Measurements from ENCODE around the gene ESRRA. TPM values are rescaled to one million over a fixed set of nuclear protein-coding genes. Genes with fewer than 3 reads are reported as not detected.

The ESRRA gene
- total and polyA plus RNA-seq, 9 of the 15 experiments (the other 6 are each of a cell fraction or from before 2014, with no cell fraction given) = 0.27 to 89.7 (median 23.7) TPM

DNA sequence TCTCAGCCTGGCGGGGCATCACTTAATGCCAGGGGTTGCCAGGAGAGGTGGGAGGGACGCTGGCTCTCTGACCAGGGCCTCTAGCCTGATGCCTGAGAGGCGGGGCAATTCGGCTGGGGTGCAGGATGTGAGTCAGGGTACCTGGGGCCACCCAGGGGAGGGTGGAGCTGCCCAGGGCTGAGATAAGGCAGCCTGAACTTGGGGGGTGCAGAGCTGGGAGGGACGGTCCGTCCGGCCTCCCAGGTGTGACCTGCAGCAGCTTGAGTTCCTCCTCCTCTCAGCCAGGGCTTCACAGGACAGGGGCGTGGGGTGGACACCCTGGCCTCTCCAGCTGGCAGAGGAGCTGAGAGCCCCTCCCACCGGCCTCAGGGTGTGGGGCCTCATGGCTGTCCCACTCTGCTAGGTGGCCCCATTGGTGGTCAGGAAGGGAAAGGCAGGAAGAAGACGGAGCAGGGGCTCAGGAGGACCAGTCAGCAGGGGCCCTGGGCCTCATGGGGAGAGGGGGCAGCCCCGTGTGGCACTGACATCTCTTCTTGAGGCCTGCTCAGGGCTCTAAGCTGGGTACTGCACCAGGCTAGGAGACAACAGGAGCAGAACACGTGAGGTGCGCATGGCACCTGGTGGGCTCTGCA lies 52.7 kb downstream of the ESRRA start (continued):
- no peak for TF ChIP-seq CBX1 (IDR thresholded peaks at IDR 0.05; ENCODE audit: low read depth)
- TF ChIP-seq CBX3 (IDR thresholded peaks at IDR 0.05; ENCODE audit: borderline replicate concordance in 1 of 2, low read length in 2 of 2) = no peak
- no peak for TF ChIP-seq ZNF239 (CRISPR knock-in tag; IDR thresholded peaks at IDR 0.05)
- TF ChIP-seq, protein P1, sequence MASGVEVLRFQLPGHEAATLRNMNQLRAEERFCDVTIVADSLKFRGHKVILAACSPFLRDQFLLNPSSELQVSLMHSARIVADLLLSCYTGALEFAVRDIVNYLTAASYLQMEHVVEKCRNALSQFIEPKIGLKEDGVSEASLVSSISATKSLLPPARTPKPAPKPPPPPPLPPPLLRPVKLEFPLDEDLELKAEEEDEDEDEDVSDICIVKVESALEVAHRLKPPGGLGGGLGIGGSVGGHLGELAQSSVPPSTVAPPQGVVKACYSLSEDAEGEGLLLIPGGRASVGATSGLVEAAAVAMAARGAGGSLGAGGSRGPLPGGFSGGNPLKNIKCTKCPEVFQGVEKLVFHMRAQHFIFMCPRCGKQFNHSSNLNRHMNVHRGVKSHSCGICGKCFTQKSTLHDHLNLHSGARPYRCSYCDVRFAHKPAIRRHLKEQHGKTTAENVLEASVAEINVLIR (CRISPR knock-in tag; IDR thresholded peaks at IDR 0.05) = no peak
- 0 out of 2 replicates have a peak, but pooled peaks have one; percentile 25 for TF ChIP-seq ZNF12 (CRISPR knock-in tag; IDR thresholded peaks at IDR 0.05)
- peak; percentile 60 for TF ChIP-seq VEZF1 (CRISPR knock-in tag; IDR thresholded peaks at IDR 0.05)
- TF ChIP-seq ZNF707 (CRISPR knock-in tag; conservative IDR thresholded peaks at IDR 0.05) = no peak
- TF ChIP-seq ZKSCAN3 (CRISPR knock-in tag; IDR thresholded peaks at IDR 0.05) = no peak
- TF ChIP-seq ZNF311 (CRISPR knock-in tag; IDR thresholded peaks at IDR 0.05) = no peak
- TF ChIP-seq GABPB1 (CRISPR knock-in tag; IDR thresholded peaks at IDR 0.05) = no peak
- TF ChIP-seq PCBP1 (IDR thresholded peaks at IDR 0.05; ENCODE audit: low read depth, low read length, poor library complexity, severe bottlenecking) = no peak
- no peak for TF ChIP-seq C11orf30 (IDR thresholded peaks at IDR 0.05; ENCODE audit: low read depth)
- TF ChIP-seq ZNF584 (CRISPR knock-in tag; IDR thresholded peaks at IDR 0.05; ENCODE audit: low read depth) = peak; percentile 22; the same call in 1 of the 2 replicates
- TF ChIP-seq, protein P2, sequence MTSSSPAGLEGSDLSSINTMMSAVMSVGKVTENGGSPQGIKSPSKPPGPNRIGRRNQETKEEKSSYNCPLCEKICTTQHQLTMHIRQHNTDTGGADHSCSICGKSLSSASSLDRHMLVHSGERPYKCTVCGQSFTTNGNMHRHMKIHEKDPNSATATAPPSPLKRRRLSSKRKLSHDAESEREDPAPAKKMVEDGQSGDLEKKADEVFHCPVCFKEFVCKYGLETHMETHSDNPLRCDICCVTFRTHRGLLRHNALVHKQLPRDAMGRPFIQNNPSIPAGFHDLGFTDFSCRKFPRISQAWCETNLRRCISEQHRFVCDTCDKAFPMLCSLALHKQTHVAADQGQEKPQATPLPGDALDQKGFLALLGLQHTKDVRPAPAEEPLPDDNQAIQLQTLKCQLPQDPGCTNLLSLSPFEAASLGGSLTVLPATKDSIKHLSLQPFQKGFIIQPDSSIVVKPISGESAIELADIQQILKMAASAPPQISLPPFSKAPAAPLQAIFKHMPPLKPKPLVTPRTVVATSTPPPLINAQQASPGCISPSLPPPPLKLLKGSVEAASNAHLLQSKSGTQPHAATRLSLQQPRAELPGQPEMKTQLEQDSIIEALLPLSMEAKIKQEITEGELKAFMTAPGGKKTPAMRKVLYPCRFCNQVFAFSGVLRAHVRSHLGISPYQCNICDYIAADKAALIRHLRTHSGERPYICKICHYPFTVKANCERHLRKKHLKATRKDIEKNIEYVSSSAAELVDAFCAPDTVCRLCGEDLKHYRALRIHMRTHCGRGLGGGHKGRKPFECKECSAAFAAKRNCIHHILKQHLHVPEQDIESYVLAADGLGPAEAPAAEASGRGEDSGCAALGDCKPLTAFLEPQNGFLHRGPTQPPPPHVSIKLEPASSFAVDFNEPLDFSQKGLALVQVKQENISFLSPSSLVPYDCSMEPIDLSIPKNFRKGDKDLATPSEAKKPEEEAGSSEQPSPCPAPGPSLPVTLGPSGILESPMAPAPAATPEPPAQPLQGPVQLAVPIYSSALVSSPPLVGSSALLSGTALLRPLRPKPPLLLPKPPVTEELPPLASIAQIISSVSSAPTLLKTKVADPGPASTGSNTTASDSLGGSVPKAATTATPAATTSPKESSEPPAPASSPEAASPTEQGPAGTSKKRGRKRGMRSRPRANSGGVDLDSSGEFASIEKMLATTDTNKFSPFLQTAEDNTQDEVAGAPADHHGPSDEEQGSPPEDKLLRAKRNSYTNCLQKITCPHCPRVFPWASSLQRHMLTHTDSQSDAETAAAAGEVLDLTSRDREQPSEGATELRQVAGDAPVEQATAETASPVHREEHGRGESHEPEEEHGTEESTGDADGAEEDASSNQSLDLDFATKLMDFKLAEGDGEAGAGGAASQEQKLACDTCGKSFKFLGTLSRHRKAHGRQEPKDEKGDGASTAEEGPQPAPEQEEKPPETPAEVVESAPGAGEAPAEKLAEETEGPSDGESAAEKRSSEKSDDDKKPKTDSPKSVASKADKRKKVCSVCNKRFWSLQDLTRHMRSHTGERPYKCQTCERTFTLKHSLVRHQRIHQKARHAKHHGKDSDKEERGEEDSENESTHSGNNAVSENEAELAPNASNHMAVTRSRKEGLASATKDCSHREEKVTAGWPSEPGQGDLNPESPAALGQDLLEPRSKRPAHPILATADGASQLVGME (CRISPR knock-in tag; IDR thresholded peaks at IDR 0.05) = no peak; the same call in 1 of the 2 replicates
- no peak for TF ChIP-seq ZBED1 (IDR thresholded peaks at IDR 0.05)
- TF ChIP-seq CCNT2 (IDR thresholded peaks at IDR 0.05; ENCODE audit: borderline replicate concordance, extremely low read depth, insufficient read length, low read depth, low read length) = no peak
- TF ChIP-seq BRD4 (IDR thresholded peaks at IDR 0.05) = no peak
- TF ChIP-seq USF2 (CRISPR knock-in tag; IDR thresholded peaks at IDR 0.05) = no peak
- TF ChIP-seq GABPA (tag; conservative IDR thresholded peaks at IDR 0.05; ENCODE audit: low read depth) = peak; percentile 15; the same call in 1 of the 2 replicates
- TF ChIP-seq SOX6 (IDR thresholded peaks at IDR 0.05) = no peak
- TF ChIP-seq HDGF (IDR thresholded peaks at IDR 0.05) = no peak
